Measurements from ENCODE around the gene DLG2.

GRCh38 chr11:85195934-85196333 is 431.2 kb downstream of the DLG2 start:
- no peak for TF ChIP-seq CTCF (IDR thresholded peaks at IDR 0.05)
- TF ChIP-seq POLR2A (IDR thresholded peaks at IDR 0.05): no peak
